ENCODE data around the gene IFNE.

The IFNE gene, protein sequence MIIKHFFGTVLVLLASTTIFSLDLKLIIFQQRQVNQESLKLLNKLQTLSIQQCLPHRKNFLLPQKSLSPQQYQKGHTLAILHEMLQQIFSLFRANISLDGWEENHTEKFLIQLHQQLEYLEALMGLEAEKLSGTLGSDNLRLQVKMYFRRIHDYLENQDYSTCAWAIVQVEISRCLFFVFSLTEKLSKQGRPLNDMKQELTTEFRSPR
- 0.10 to 0.13 reads per million in 2 donors for total RNA-seq

DNA sequence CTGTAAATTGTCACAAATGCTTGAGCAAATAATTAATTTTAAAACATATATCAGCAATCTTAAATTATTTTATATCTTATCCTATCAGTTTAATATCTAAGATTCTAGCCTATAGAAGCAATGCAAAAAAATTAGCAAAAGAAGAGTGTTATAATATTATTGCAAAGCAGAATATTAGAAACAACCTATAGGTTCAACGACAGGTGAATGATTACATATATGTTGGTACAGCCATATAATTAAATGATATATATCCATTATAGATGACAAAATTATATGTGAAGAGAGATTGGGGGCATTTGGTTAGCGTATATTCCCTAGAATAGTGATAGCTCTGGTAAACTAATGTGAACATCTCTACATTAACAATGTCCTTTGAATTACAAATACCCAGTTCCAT, at the start of gene IFNE:
IFNE (minus strand) TSS at position 101 of the 400 bp plus-strand sequence. CDS start 619 bp downstream, outside the sequence.
- DNase-seq: no peak

GRCh38 chr9:21528123-21528808, 46.2 kb upstream of the IFNE start:
- no peak for DNase-seq

DNA sequence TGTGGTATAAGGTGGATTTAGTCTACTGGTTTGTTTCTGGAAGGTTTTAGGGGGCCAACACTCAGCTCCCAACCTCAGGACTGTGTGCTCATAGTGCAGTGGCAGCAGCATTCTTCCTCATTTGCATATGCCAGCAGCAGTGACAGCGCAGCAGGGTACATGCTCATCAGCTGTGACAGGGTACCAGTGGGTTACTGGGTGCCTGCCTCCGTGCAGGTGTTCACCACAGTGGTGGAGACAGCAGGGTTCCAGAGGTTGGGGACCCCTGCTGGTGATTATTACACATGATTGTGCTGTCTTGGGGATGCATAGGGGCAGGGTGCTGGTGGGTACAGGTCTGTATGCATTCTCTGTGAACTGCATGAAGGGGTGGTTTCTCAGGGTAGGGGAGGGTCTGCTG, 45.5 kb upstream of the IFNE start:
- no peak for DNase-seq

- no peak for DNase-seq
Observed at GRCh38 chr9:21525174-21525573, 43.1 kb upstream of the IFNE start.

DNA sequence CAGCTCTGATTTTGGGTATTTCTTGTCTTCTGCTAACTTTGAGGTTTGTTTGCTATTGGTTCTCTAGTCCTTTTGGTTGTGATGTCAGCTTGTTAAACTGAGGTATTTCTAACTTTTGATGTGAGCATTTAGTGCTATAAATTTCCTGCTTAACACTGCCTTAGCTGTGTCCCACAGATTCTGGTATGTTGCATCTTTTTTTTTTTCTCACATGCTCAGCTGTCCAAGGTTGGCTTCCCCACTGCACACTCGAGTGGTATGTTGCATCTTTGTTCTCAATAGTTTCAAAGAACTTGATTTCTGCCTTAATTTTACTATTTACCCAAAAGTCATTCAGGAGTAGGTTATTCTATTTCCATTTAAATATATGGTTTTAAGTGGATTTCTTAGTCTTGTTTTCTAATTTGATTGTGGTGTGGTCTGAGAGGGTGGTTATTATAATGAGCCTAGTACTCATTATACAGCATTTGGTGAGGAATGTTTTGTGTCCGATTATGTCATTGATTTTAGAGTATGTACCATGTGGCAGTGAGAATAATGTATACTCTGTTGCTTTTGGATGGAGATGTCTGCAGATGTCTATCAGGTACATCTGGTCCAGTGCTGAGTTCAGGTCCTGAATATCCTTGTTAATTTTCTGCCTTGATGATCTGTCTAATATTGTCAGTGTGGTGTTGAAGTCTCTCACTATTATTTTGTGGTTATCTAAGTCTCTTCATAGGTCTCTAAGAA, 42.2 kb upstream of the IFNE start:
- DNase-seq: no peak

- no peak for DNase-seq
Observed at GRCh38 chr9:21523021-21524014, 41.2 kb upstream of the IFNE start.

- no peak for DNase-seq
Observed at GRCh38 chr9:21522348-21522747, 40.2 kb upstream of the IFNE start.

DNA sequence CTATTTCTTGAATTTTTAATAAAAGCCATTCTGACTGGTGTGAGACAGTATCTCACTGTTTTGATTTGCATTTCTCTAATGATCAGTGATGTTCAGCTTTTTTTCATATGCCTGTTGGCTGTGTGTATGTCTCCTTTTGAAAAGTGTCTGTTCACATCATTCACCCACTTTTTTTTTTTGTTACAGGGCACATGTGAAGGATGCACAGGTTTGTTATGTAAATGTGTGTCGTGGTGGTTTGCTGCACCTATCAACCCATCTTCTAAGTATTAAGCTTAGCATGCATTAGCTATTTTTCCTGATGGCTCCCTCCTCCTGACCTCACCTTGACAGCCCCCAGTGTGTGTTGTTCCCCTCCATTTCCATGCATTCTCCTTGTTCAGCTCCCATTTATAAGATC, 39.3 kb upstream of the IFNE start:
- no peak for DNase-seq

GRCh38 chr9:21520501-21521228, 38.6 kb upstream of the IFNE start:
- DNase-seq: no peak

- DNase-seq: no peak
Observed at GRCh38 chr9:21519855-21520434, 37.8 kb upstream of the IFNE start.

DNA sequence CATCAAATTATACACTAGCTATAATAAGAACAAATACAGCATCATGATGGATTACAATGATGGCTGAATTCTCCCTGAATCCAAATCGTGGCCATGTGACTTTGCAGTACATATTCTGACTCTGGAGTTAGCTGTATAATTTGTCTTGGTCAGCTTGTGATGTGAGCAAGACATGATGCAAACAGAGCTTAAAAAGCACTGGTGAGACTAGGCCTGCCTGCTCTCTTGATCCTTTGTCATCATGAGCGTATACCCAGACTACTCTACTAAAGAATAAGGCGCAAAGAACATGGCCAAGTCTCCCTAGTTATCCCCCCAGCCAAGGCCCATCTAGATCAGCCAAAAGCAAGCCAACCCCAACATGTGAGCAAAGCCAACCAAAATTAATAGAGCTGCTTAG, 34.7 kb upstream of the IFNE start:
- no peak for DNase-seq

DNA sequence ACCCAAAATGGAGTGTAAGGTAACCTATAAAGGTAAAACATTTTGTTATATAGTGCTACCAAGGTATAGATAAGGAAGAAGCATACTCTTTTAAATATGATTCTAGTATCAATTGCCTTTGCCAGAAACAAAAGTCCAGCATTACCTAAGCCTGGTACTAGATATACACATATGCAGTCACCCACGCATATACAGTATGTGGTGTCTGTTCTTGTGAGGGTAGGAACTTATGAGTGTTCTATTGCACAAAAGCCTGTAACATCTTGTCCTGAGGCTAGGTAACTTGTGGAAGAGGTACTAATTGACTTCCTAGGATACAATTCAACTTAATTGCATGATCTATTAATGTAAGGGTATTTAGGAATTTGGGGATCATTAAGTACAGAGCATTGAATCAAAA, 31.3 kb upstream of the IFNE start:
- no peak for DNase-seq

DNA sequence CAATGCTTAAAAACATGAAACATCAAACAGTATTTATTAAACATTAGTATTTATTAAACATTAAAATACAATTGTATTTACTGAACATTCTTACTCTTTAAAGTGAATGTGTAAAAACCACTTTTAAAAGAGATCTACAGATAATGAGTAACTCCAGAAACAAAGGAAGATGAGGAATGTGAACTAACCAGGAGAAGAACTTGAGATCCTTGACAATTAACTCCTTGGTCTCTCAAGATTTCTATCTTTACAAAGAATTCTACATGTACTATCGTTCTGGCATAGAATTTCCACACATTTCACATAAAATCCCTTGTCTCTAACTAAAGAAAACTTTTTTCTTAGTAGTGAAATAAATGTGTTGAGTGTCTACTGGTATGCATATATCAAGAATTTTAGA, 28.7 kb upstream of the IFNE start:
- DNase-seq: no peak

DNA sequence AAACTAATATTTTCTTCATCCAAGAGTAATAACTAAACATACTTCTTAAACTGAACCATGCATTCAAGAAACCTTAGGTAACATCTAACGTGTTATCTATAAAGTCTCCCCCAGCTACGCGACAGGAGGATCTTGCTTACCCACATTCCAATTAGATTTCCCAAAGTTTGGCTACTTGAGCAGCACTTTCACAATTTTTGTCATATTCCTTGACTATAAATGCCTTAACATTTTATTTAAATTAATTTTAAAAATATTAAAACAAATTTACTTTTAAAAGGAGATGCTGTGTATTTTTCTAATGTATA, 25.3 kb upstream of the IFNE start:
- no peak for DNase-seq

DNA sequence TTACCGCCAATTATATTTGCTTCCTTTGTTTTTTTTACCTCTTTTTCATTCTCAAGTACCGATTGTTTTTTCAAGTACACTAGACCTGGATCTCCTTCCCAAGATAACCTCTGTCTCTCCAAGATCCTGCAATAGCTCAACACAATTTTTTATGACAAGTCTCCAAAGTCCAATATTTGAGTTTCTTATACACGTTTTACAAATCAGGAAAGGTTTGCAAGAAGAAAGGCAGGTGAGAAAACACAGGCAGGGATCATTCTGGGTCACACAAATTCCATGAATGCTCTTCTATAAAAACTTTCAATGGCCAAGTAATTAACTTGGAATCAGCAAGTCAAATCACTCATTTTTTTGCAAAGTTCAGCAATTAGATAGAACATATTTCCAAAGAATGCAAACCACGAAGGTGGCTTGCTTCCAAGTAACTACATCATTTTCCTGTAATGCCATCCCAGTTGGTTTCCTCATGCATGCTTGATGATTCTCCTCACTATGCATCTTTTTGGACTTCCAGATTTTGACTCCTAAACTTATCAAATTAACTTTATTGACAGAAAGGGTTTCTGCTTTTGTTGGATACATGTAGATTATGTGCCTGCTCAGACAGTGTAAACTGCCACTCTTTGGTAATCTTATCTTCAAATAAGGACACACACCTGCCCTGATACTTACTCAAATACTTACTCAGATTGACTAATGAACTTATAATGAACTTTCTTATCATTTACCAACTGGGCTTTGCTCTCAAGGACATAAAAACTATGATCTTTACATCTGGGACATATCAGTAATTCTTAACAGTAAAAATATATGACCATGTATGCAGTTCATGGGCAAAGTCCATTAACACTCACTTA, 24.7 kb upstream of the IFNE start:
- no peak for DNase-seq

DNA sequence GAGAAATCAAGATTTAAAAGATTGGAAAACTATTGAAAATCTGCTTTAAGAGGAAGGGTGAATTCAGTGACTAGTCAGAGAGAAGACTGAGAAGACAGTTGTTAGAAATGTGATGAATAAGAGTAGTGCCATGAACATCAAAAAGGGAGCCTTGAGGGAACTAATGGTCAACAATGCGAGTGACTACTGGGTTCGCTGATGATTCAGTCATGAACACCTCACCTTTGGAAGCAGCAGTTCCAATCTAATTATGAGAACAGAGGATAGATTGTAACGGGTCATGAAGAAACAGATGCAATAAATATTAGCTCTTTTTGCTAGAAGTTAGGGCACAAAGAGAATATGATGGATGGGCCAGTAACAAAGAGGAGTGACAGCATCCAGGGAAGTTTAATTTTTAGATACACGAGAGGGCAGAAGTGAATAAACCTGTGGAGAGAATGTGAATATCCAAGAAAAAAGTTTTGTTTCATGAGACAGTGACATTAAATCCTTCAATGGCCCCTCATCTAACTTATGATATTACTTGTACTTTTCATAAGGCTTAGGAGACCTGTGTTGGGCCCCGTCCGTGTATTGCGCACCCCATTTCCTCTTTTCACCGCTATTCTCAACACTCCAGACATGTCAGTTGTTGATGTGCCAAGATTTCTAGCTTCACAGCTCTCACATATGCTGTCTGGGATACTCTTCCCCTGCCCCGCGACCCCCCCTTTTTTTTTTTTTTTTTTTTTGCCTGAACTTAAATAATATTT, 23.5 kb upstream of the IFNE start:
- no peak for DNase-seq

DNA sequence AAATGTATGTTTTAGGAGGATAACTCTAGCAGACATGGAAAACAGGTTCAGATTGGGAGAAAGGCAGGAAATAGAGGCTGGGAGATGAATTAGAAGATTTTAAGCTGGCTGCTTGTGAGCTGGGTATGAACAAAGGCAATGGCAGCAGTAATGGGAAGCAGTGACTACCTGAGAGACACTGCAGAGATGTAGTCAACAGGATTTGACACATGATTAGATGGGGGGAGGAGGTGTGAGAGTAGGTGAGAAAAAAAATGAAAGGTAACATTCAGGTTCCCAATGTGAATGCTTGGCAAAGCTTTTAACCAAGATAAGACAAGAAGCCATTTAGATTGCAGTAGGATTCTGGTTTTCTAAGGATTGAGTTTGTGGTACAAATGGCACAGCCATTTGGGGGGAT, 22.8 kb upstream of the IFNE start:
- no peak for DNase-seq

GRCh38 chr9:21504113-21504512, 22.0 kb upstream of the IFNE start:
- DNase-seq: no peak

DNA sequence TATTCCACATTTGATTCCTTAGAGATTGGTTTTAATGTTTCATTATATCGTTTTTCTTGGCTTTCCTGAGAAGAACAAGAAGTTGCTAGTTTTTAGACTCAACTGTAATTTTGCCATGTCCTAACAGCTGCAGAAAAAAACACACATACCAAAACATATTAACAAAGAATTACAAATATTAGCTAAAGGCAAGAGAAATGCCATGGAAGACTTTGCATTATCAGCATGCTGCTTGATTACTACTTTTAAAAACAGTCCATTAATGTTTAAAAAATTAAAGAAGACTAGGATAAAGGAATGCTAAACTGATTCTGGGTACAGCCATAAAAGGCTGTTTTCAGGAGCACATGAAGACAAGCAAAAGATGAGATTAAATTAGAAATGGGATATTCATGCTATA, 20.5 kb upstream of the IFNE start:
- DNase-seq: no peak

GRCh38 chr9:21499912-21500311, 17.8 kb upstream of the IFNE start:
- no peak for DNase-seq
